Trophoblast cell (in vitro differentiated cells and primary cell): Measurements from ENCODE around the gene CDY2B.
"Not testable (repeated sequence)": the region's sequence is repeated elsewhere in the genome, so short reads cannot be mapped to it uniquely, and the experiment has no call there.

Experiments
- DNase-seq, 2 donors: peaks; one replicate each; pipeline ENCODE4 v3.0.0-alpha.2; 2016
- H2AFZ ChIP-seq: 2 replicates; pipeline ENCODE4 v1.6.1; 2013; ENCODE audit warnings: low read length, moderate library complexity, mild to moderate bottlenecking; ENCODE audit not compliant: insufficient read depth, poor library complexity
- H2AK5ac ChIP-seq: 2 replicates; pipeline ENCODE4 v1.6.1; 2013; ENCODE audit warnings: mild to moderate bottlenecking, low read length
- H2BK120ac ChIP-seq: 2 replicates; pipeline ENCODE4 v1.6.1; 2013; ENCODE audit warnings: low read length, mild to moderate bottlenecking, moderate library complexity; ENCODE audit not compliant: insufficient read depth, poor library complexity
- H2BK12ac ChIP-seq: 2 replicates; pipeline ENCODE4 v1.6.1; 2013; ENCODE audit warnings: mild to moderate bottlenecking, low read length, moderate library complexity
- H2BK5ac ChIP-seq: 2 replicates; pipeline ENCODE4 v1.6.1; 2013; ENCODE audit warnings: low read length, low read depth, moderate library complexity, mild to moderate bottlenecking; ENCODE audit not compliant: poor library complexity
- H3K14ac ChIP-seq: 2 replicates; pipeline ENCODE4 v1.6.1; 2013; ENCODE audit warnings: mild to moderate bottlenecking, low read length
- H3K18ac ChIP-seq: 2 replicates; pipeline ENCODE4 v1.6.1; 2013; ENCODE audit warnings: mild to moderate bottlenecking, low read length
- H3K23ac ChIP-seq: 2 replicates; pipeline ENCODE4 v1.6.1; 2013; ENCODE audit warnings: low read length
- H3K27ac ChIP-seq: 2 replicates; pipeline ENCODE4 v1.5.1; 2013; ENCODE audit warnings: low read depth, mild to moderate bottlenecking, inconsistent platforms, low read length, moderate library complexity
- H3K27me3 ChIP-seq: 2 replicates; pipeline ENCODE4 v1.6.1; 2013; ENCODE audit warnings: inconsistent platforms, mild to moderate bottlenecking, low read length, moderate library complexity; ENCODE audit not compliant: insufficient read depth
- H3K36me3 ChIP-seq, 2 experiments: 1 replicate in 1 of 2; 2 replicates in 1 of 2; pipeline ENCODE4 v1.6.1; 2013; ENCODE audit warnings: low read length in 2 of 2, mild to moderate bottlenecking in 2 of 2, moderate library complexity in 1 of 2; ENCODE audit not compliant: insufficient read depth in 2 of 2, control insufficient read depth in 1 of 2
- H3K4ac ChIP-seq: 2 replicates; pipeline ENCODE4 v1.6.1; 2013; ENCODE audit warnings: low read depth, mild to moderate bottlenecking, low read length, moderate library complexity
- H3K4me1 ChIP-seq, 2 experiments: 1 replicate in 1 of 2; 2 replicates in 1 of 2; pipeline ENCODE4 v1.6.1; 2013; ENCODE audit warnings: low read length in 2 of 2, mild to moderate bottlenecking in 2 of 2, moderate library complexity in 1 of 2; ENCODE audit not compliant: insufficient read depth in 2 of 2, control insufficient read depth in 1 of 2
- H3K4me2 ChIP-seq: 2 replicates; pipeline ENCODE4 v1.6.1; 2013; ENCODE audit warnings: inconsistent platforms, mild to moderate bottlenecking, low read length, moderate library complexity
- H3K4me3 ChIP-seq: 2 replicates; pipeline ENCODE4 v1.5.1; 2013; ENCODE audit warnings: mild to moderate bottlenecking, low read depth, low read length, inconsistent platforms
- H3K79me1 ChIP-seq: one replicate; pipeline ENCODE4 v1.6.1; 2013; ENCODE audit warnings: low read length
- H3K79me2 ChIP-seq: 2 replicates; pipeline ENCODE4 v1.6.1; 2013; ENCODE audit warnings: low read length, mild to moderate bottlenecking; ENCODE audit not compliant: control insufficient read depth, insufficient read depth, poor library complexity
- H3K9ac ChIP-seq: 2 replicates; pipeline ENCODE4 v1.6.1; 2013; ENCODE audit warnings: mild to moderate bottlenecking, low read length
- H3K9me3 ChIP-seq: 2 replicates; pipeline ENCODE4 v1.6.1; 2013; ENCODE audit warnings: low read depth, mild to moderate bottlenecking, control low read depth, inconsistent platforms, low read length; ENCODE audit not compliant: insufficient read depth
- H4K12ac ChIP-seq: 2 replicates; pipeline ENCODE4 v1.6.1; 2013; ENCODE audit warnings: low read depth, mild to moderate bottlenecking, low read length, moderate library complexity
- H4K8ac ChIP-seq: 2 replicates; pipeline ENCODE4 v1.6.1; 2013; ENCODE audit warnings: low read depth, mild to moderate bottlenecking, low read length, moderate library complexity
- H4K91ac ChIP-seq: one replicate; pipeline ENCODE4 v1.6.1; 2013; ENCODE audit warnings: low read depth, mild to moderate bottlenecking, low read length, moderate library complexity
- WGBS: extraction: QIAGEN DNeasy Blood & Tissue Kit; methylation state at CpG from one replicate; pipeline ENCODE4 v1.1.7; 2013; ENCODE audit warnings: missing lambda C conversion rate; ENCODE audit not compliant: insufficient read length, insufficient coverage; ENCODE audit errors: extremely low coverage; 5-methylcytosine and 5-hydroxymethylcytosine counted together

Gene CDY2B

GRCh38 chrY:17876767-17877166 is 3.3 kb downstream of the CDY2B start:
- not testable (repeated sequence) for H2AK5ac ChIP-seq

DNA sequence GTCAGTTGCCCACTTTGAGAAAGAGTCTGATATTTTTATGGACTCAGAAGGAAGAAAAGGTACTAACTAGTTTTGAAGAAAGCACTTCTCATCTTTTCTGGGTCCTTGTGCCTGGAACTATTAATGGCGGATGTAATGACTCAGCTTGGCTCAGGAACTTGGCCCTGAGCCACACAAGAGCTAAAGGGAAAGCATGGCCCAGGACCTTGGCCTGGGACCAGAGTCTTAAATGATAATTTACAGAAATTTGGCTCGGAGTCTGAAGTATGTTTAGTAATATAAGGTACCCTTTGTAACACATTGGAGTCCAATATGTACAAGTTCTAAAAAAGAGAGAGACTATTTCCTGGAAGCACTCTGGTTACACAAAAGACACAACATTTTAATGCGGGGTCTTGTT is 4.6 kb downstream of the CDY2B start:
- H3K4ac ChIP-seq, H3K27ac ChIP-seq, H3K27me3 ChIP-seq, H3K4me2 ChIP-seq, DNase-seq, H2BK120ac ChIP-seq, H2BK5ac ChIP-seq, H3K14ac ChIP-seq, H2AFZ ChIP-seq, H2BK12ac ChIP-seq, H3K4me1 ChIP-seq, H3K4me3 ChIP-seq, H4K91ac ChIP-seq, H3K23ac ChIP-seq, H3K18ac ChIP-seq, H3K9ac ChIP-seq, H4K12ac ChIP-seq, H2AK5ac ChIP-seq, H3K9me3 ChIP-seq, H3K79me2 ChIP-seq, H3K79me1 ChIP-seq, H4K8ac ChIP-seq, H3K36me3 ChIP-seq: not testable (repeated sequence)
- WGBS = no CpG with 5 or more reads among the region's 3 CpGs

More at GRCh38 chrY:17876767-17877166, 3.3 kb downstream of the CDY2B start:
- no CpG with 5 or more reads among the region's 1 CpG for WGBS
- H3K27me3 ChIP-seq, H3K23ac ChIP-seq, H3K4me3 ChIP-seq, H2AFZ ChIP-seq, H2BK5ac ChIP-seq, DNase-seq, H4K8ac ChIP-seq, H3K79me1 ChIP-seq, H3K4me1 ChIP-seq, H2BK12ac ChIP-seq, H3K36me3 ChIP-seq, H3K4me2 ChIP-seq, H4K12ac ChIP-seq, H3K9me3 ChIP-seq, H2BK120ac ChIP-seq, H3K18ac ChIP-seq, H3K14ac ChIP-seq, H3K4ac ChIP-seq, H3K9ac ChIP-seq, H4K91ac ChIP-seq, H3K79me2 ChIP-seq, H3K27ac ChIP-seq: not testable (repeated sequence)

GRCh38 chrY:17871194-17871903 is 8.7 kb downstream of the CDY2B start:
- H3K9ac ChIP-seq, H3K79me1 ChIP-seq, H2AFZ ChIP-seq, H3K4me1 ChIP-seq, H2BK12ac ChIP-seq, H3K36me3 ChIP-seq, H4K8ac ChIP-seq, H3K4me2 ChIP-seq, H3K18ac ChIP-seq, H2BK120ac ChIP-seq, DNase-seq, H3K23ac ChIP-seq, H4K91ac ChIP-seq, H3K27me3 ChIP-seq, H3K9me3 ChIP-seq, H3K79me2 ChIP-seq, H2BK5ac ChIP-seq, H3K27ac ChIP-seq, H2AK5ac ChIP-seq, H3K4me3 ChIP-seq, H4K12ac ChIP-seq, H3K4ac ChIP-seq, H3K14ac ChIP-seq: not testable (repeated sequence)
- no CpG with 5 or more reads among the region's 3 CpGs for WGBS

GRCh38 chrY:17870737-17871136 is 9.3 kb downstream of the CDY2B start:
- not testable (repeated sequence) for H3K4me3 ChIP-seq, H3K9ac ChIP-seq, H3K14ac ChIP-seq, H4K12ac ChIP-seq, H4K8ac ChIP-seq, H3K18ac ChIP-seq, H3K27me3 ChIP-seq, H3K4ac ChIP-seq, H2BK120ac ChIP-seq, H3K79me2 ChIP-seq, H3K23ac ChIP-seq, H2BK12ac ChIP-seq, H3K9me3 ChIP-seq, H3K79me1 ChIP-seq, H3K27ac ChIP-seq, H2AK5ac ChIP-seq, H3K4me1 ChIP-seq, DNase-seq, H2BK5ac ChIP-seq, H3K4me2 ChIP-seq, H2AFZ ChIP-seq, H3K36me3 ChIP-seq, H4K91ac ChIP-seq
- WGBS = no CpG with 5 or more reads among the region's 3 CpGs
